HCT116 (cell line): ENCODE measurements around the gene HIVEP3.

ENCODE experiments used
- CTCF ChIP-seq, 3 experiments: fragments of 200-600 bp in 1 of 3; sonication (generic) in 1 of 3; IDR thresholded peaks in 2 of 3; conservative IDR thresholded peaks in 1 of 3; 2 replicates each; pipeline ENCODE4 v1.5.1; 2012 to 2017; ENCODE audit warnings: low read depth in 2 of 3, low read length in 2 of 3, antibody characterized with exemption in 1 of 3, borderline replicate concordance in 1 of 3, control low read depth in 1 of 3, mild to moderate bottlenecking in 1 of 3, mixed read lengths in 1 of 3, mixed run types in 1 of 3, moderate library complexity in 1 of 3; ENCODE audit not compliant: insufficient read depth in 1 of 3
- EGR1 ChIP-seq: IDR thresholded peaks from 2 replicates; pipeline ENCODE4 v1.6.1; 2012; ENCODE audit warnings: low read depth
- EZH2 ChIP-seq: fragments of 200-600 bp; sonication (generic); IDR thresholded peaks from 2 replicates; pipeline ENCODE4 v1.6.1; 2017; ENCODE audit warnings: antibody characterized with exemption, mixed run types
- FOSL1 ChIP-seq: IDR thresholded peaks from 2 replicates; pipeline ENCODE4 v1.6.1; 2012; ENCODE audit warnings: low read depth
- POLR2A ChIP-seq: IDR thresholded peaks from 2 replicates; pipeline ENCODE4 v1.7.0; 2011; ENCODE audit warnings: borderline replicate concordance; ENCODE audit not compliant: insufficient read depth, insufficient read length; ENCODE audit errors: extremely low read depth
- RAD21 ChIP-seq: IDR thresholded peaks from 2 replicates; pipeline ENCODE4 v1.6.1; 2012; ENCODE audit warnings: low read depth, mild to moderate bottlenecking
- SP1 ChIP-seq: IDR thresholded peaks from 2 replicates; pipeline ENCODE4 v1.6.1; 2012; ENCODE audit warnings: low read depth

- no peak for TF ChIP-seq POLR2A
- no peak for TF ChIP-seq EZH2
- no peak for TF ChIP-seq SP1
- TF ChIP-seq RAD21: no peak
- no peak for TF ChIP-seq CTCF (IDR thresholded peaks at IDR 0.05 in 2 of 3, conservative IDR thresholded peaks at IDR 0.05 in 1 of 3; ENCODE audit: borderline replicate concordance in 1 of 3, insufficient read depth in 1 of 3, low read depth in 2 of 3, low read length in 2 of 3)
- no peak for TF ChIP-seq FOSL1
- TF ChIP-seq EGR1: no peak
Measured at GRCh38 chr1:41668967-41669366, 249.8 kb downstream of the HIVEP3 start.
